ENCODE measurements around the gene ANKRD49.

The ANKRD49 gene

GRCh38 chr11:94545264-94546161 lies 51.7 kb downstream of the ANKRD49 start:
- DNase-seq = no peak

GRCh38 chr11:94546162-94546470 lies 52.3 kb downstream of the ANKRD49 start:
- DNase-seq = no peak

- no peak for DNase-seq
Measured at GRCh38 chr11:94546886-94547285, 53.1 kb downstream of the ANKRD49 start.

- no peak for DNase-seq
Measured at GRCh38 chr11:94549146-94549545, 55.4 kb downstream of the ANKRD49 start.

Measured in EL (cell line).